Dedifferentiated amniotic fluid mesenchymal stem cell (primary cell): ENCODE measurements around the gene PHEX.
"Not testable (repeated sequence)": the region's sequence is repeated elsewhere in the genome, so short reads cannot be mapped to it uniquely, and the experiment has no call there.

Experiments used
- DNase-seq: peaks from one replicate; pipeline ENCODE4 v3.0.0-alpha.2; 2016; ENCODE audit errors: extremely low spot score

The PHEX gene

GRCh38 chrX:22246620-22247019 is 214.5 kb downstream of the PHEX start:
- no peak for DNase-seq

GRCh38 chrX:22247169-22247568 is 215.0 kb downstream of the PHEX start:
- no peak for DNase-seq

- no peak for DNase-seq
These were observed 216.3 kb downstream of the PHEX start for GRCh38 chrX:22248401-22248800.

GRCh38 chrX:22249371-22249770 is 217.2 kb downstream of the PHEX start:
- DNase-seq = no peak

GRCh38 chrX:22268706-22269105 is 236.6 kb downstream of the PHEX start:
- no peak for DNase-seq

GRCh38 chrX:22272613-22273012 is 240.5 kb downstream of the PHEX start, which contains the start of gene CBLL2:
CBLL2 (plus strand) TSS chrX:22272913; CDS start chrX:22272992, 79 bp downstream.
- no peak for DNase-seq

- DNase-seq = no peak
These were observed 241.7 kb downstream of the PHEX start for GRCh38 chrX:22273714-22274317.

- DNase-seq = no peak
These were observed 244.7 kb downstream of the PHEX start for GRCh38 chrX:22276781-22277180.

GRCh38 chrX:22278375-22278774 is 246.2 kb downstream of the PHEX start:
- DNase-seq = no peak

- DNase-seq = not testable (repeated sequence)
These were observed 257.1 kb downstream of the PHEX start for GRCh38 chrX:22289209-22289608.

GRCh38 chrX:22296871-22297270 is 264.7 kb downstream of the PHEX start:
- DNase-seq = peak; percentile 64

- peak; percentile 86 for DNase-seq
These were observed 268.0 kb downstream of the PHEX start for GRCh38 chrX:22300130-22300529.
